T-helper 1 cell treated with Interleukin-12 subunit alpha and Interleukin-12 subunit beta and Interleukin-4 antibody, amounts not matched to agents 30 ng/mL and 1 ng/mL, for 36 hours (primary cell): ENCODE results near the gene SLC9A5. TPM values are rescaled to one million over a fixed set of nuclear protein-coding genes. Genes with fewer than 3 reads are reported as not detected.

Source experiments
- intact Hi-C: fragments of 100-400 bp; cut with micrococcal nuclease; formaldehyde crosslinking; loops from one replicate; pipeline ENCODE4 v1.15.1; 2024
- total RNA-seq: library from RNA; stranded (reverse); gene quantifications from 2 replicates; pipeline ENCODE4 v1.2.3, GENCODE V29; 2022

SLC9A5 gene, protein sequence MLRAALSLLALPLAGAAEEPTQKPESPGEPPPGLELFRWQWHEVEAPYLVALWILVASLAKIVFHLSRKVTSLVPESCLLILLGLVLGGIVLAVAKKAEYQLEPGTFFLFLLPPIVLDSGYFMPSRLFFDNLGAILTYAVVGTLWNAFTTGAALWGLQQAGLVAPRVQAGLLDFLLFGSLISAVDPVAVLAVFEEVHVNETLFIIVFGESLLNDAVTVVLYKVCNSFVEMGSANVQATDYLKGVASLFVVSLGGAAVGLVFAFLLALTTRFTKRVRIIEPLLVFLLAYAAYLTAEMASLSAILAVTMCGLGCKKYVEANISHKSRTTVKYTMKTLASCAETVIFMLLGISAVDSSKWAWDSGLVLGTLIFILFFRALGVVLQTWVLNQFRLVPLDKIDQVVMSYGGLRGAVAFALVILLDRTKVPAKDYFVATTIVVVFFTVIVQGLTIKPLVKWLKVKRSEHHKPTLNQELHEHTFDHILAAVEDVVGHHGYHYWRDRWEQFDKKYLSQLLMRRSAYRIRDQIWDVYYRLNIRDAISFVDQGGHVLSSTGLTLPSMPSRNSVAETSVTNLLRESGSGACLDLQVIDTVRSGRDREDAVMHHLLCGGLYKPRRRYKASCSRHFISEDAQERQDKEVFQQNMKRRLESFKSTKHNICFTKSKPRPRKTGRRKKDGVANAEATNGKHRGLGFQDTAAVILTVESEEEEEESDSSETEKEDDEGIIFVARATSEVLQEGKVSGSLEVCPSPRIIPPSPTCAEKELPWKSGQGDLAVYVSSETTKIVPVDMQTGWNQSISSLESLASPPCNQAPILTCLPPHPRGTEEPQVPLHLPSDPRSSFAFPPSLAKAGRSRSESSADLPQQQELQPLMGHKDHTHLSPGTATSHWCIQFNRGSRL
- total RNA-seq: 3.5 and 3.7 TPM in 2 replicates

DNA sequence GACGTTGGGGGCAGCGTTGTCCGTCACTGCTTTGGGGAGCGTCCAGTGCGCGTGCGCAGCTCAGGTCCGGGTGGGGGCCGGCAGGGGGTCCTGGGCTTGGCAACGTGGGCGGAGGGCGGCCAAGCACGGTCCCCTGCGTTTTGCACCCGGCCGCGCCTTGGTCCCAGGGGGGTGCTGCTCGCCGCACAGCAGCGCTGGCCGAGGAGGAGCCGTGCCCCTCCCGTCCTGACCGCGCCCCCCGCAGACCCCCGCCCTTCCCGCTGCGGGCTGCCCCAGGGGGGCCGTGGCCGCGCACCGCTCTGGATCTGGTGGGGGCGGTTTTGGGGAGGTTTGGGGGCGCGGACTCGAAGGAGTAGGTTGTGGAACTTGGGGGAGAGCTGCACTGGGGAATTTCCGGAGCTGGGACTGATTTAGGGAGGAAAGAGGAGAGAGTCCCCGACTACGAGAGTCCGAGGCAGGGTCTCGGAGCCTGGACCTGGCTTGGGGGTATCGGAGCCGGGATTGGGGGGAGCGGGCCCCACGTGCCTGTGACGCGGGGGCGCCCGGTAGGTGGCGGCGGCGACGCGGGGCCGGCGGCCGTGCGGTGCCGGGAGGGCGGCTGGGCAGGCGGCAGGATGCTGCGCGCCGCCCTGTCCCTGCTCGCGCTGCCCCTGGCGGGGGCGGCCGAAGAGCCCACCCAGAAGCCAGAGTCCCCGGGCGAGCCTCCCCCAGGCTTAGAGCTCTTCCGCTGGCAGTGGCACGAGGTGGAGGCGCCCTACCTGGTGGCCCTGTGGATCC lies at the start of gene SLC9A5:
Gene SLC9A5 (plus strand): TSS at position 579 of the 777 bp plus-strand sequence. CDS start 36 bp downstream, at position 615.
- intact Hi-C loops: loop anchor here (5.0 kb wide), 3 partner anchors 221 to 419 kb away; partner anchors contain the start of genes C16orf86, CBFB, ENKD1 and PDP2

DNA sequence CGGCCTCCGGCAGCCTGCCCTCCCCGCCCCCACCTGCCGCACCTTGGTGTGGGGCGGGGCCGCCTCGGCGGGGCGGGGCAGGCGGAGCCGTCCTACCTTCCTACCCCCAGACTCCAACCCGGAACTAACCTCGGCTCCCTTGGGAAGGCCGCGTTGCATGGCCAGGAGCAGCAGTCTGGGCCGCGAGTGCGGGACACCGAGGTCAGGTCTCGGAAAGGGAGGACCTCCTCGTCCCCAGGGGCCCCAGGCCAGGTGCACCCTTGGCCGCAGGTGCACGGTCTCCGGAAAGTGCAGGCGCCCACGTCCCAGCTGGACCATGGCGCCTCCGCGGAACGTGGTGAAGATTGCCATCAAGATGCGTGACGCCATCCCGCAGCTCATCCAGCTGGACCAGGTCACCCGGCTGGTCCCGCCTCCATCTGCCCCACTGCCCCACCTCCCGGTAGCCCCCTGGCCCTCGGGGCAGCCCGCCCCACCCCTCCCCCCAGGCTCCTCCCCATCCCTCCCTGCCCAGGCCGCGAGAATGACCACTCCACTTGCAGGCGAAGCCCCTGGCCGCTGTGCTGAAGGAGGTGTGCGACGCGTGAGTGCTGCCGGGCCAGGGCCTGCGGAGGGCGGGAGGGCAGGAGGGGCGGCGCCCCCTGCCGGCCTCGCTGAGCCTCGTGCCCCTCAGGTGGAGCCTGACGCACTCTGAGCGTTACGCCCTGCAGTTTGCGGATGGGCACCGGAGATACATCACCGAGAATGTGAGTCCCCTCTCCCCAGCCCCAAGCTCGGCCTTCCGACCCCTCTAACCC lies 49.6 kb upstream of the SLC9A5 start, which contains the start of gene ELMO3:
Gene ELMO3 (plus strand): TSS at position 121 of the 797 bp plus-strand sequence. CDS start 196 bp downstream, at position 317.
- intact Hi-C loops: no loop called here

DNA sequence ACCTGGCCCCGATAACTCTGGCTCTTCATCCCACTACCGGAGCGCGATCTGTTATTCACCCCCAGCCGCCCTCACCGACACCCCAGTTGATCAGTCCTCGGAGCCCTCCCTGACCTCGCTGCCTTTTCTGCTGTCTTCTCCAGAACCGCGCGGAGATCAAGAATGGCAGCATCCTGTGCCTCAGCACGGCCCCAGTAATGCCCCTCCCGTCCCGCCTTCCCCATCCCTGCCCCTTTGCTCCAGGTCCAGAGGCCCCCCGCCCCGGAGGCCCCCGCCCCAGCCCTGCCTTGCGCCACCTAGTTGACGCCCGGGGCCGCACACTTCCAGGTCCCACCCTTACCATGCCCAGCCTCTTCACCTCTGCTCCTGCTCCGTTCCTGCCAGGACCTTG lies 49.0 kb upstream of the SLC9A5 start:
- intact Hi-C loops: no loop called here

DNA sequence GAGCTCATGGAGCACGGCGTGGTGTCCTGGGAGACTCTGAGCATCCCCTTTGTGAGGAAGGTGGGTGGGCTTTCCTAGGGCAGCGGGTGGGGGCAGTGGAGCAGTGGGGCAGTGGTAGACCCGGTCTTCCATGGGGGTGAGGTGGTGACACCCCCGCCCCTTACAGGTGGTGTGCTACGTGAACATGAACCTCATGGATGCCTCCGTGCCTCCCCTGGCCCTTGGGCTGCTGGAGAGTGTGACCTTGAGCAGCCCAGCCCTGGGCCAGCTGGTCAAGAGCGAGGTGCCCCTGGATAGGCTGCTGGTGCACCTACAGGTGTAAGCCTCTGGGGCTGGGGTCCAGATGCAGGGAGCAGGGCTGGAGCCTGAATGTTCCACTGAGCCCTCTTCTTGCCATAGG lies 48.3 kb upstream of the SLC9A5 start:
- intact Hi-C loops: no loop called here

DNA sequence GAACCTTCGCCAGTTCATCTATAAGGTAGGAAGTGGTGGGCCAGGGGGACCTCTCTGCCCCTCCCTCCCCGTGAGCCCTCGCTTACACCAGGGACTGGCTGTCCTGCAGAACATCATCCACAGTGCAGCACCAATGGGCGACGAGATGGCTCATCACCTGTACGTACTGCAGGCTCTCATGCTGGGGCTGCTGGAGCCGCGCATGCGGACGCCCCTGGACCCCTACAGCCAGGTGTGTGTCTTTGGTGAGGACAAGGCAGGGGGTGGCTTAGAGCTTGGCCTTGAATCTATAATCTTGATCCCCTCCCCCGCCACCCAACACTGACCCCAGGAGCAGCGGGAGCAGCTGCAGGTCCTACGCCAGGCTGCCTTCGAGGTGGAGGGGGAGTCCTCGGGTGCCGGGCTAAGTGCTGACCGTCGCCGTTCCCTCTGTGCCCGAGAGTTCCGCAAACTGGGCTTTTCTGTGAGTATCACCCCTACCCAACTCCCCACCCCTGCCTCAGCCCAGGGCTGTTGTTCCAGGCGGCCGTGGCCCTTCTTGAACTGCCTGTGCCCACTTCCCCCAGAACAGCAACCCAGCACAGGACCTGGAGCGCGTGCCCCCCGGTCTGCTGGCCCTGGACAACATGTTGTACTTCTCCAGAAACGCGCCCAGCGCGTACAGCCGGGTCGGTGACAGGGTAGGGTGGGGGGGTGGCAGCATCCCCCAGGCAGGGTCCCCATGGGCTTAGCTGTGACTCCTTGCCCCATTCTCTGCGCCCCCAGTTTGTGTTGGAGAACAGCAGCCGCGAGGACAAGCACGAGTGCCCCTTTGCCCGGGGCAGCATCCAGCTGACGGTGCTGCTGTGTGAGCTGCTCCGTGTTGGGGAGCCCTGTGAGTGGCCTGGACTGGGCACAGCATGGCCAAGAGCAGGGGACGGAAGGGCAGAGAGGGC lies 47.1 kb upstream of the SLC9A5 start:
- intact Hi-C loops: no loop called here

DNA sequence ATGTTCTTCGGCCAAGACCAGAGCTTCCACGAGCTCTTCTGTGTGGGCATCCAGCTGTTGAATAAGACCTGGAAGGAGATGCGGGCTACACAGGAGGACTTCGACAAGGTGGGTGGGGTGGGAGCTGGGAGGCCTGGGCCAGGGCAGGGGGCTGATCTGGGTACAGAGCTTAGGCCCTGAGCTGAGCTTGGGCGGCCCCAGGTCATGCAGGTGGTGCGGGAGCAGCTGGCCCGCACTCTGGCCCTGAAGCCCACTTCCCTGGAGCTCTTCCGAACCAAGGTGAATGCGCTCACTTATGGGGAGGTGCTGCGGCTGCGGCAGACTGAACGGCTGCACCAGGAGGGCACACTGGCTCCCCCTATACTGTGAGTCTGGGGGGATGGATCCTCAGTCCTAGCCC lies 46.4 kb upstream of the SLC9A5 start:
- intact Hi-C loops: no loop called here

DNA sequence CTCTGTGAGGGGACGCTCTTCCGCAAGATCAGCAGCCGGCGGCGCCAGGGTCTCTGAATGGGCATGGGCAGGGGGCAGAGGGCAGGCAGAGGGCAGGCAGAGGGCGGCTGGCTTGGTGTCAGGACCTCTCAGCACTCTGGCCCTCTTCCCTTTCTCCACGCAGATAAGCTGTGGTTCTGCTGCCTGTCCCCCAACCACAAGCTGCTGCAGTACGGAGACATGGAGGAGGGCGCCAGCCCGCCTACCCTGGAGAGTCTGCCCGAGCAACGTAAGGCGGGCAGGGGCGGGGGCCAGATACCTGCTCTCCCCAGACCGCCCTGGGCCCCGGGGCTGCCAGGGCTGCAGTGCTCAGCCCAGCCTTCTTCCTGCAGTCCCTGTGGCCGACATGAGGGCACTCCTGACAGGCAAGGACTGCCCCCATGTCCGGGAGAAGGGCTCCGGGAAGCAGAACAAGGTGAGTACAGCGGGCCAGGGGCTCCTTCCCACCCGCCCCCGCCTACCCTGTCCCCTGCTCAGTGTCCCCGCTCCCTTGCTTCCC lies 45.8 kb upstream of the SLC9A5 start:
- intact Hi-C loops: no loop called here

DNA sequence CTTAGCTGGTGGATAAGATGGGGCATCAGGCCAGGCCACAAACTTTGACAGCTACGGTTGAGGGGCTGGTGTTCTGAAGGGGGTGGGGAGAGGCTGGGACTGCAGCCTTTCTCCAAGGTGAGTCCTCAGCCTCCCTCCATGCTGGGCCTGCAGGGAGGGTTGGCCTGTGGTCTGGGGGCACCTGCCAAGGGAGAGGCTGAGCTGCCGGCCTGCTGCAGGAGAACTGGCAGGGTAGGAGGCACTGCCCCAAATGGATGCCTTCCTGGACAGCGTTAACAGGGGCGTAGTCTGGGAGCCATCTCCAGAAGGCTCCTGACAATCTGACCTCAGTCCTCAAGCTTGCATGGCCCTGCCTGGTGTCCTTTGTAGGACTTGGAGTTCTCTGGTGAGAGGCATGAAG lies 44.7 kb upstream of the SLC9A5 start:
- intact Hi-C loops: no loop called here

DNA sequence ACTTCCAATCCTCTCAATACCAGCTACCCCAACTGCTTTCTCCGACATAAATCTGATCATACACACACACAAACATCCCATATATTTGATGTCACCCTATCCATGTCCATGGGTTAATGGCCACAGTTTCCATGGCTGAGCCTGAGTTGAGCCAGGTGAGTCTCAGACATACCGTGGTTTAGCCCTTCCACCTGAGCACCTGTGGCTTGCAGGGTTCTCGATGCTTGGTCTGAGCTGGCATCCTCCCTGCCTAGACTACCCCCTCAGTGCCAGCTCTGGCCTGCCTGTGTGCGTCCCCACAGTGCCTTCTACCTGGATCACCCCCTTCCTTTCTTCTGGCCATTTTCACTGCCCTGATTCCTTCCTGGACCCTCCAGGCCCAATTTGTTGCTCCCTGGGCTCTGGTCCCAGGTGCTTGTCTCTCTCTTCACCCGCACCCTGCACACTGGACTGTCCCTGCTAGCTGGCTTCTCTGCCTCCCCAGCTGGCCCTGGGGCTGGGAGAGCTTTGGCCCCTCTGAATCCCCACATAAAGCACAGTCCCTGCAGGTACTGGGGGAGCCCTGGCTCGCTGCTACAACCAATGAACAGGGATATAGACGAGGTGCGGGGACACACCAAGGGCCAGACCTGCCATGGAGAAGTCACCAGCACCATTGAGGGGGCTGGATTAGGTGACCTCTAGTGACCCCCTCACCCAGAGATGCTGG lies 42.5 kb upstream of the SLC9A5 start:
- intact Hi-C loops: loop anchor here (1.0 kb wide), 1 partner anchor 12 kb away; no protein-coding TSS in a partner anchor

DNA sequence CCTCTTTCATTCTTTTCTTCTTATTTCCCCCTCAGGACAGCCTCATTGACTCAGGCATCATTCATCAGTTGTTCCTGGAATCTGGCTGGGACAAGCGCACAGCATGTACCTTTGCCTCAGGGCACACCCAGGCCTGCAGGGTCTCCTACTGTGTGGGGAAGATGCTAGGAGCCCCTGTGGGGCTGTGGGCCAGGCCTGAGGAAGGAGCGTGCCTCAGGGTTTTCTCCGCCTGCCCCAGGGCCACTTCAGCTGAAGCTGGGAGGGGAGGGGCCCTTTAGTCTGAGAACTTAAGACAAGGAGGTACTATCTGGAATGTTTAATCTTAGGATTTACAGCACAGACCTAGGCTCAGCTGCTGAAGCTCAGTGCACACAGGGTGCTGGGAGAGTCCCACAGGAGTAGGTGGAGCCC lies 41.9 kb upstream of the SLC9A5 start:
- intact Hi-C loops: loop anchor here (1.0 kb wide), 1 partner anchor 11 kb away; no protein-coding TSS in a partner anchor

DNA sequence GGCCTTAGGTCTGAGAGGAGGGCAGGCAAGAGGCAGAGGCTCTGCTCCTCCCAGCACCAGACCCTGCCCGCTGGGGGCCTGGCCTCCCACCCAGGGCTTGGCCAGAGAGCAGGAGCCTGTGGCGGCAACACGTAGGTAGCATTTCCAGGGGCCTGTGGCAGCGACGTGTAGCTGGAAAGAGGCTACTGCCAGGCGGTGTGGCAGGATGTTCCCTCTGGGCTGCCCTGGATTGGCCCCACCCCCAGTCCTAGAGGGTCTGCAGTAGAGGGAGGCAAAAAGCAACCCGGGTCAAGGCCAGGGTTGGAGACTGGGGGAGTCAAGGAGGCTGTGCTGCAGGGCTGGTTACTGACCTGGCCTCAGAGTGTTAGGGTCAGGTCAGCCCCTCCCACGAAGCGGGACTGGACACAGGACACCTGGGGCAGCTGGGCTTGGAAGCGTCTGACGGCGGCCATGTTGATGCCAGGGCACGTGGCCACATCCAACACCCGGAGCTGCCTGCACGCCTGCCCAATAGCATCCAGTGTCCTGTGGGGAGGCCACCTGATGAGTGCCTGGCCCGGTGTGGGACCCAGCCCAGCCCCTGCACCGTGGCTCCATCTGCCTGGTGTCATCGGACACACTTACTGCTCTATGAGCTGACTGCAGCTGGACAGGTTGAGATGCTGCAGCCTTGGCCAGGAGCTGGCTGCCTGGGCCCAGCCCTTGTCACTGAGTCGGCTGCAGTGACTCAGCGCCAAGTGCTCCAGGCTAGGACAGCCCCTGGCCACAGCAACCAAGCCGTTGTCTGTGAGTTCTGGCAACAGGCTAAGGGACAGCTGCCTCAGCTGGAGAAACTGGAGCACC lies 41.3 kb upstream of the SLC9A5 start:
- intact Hi-C loops: no loop called here

DNA sequence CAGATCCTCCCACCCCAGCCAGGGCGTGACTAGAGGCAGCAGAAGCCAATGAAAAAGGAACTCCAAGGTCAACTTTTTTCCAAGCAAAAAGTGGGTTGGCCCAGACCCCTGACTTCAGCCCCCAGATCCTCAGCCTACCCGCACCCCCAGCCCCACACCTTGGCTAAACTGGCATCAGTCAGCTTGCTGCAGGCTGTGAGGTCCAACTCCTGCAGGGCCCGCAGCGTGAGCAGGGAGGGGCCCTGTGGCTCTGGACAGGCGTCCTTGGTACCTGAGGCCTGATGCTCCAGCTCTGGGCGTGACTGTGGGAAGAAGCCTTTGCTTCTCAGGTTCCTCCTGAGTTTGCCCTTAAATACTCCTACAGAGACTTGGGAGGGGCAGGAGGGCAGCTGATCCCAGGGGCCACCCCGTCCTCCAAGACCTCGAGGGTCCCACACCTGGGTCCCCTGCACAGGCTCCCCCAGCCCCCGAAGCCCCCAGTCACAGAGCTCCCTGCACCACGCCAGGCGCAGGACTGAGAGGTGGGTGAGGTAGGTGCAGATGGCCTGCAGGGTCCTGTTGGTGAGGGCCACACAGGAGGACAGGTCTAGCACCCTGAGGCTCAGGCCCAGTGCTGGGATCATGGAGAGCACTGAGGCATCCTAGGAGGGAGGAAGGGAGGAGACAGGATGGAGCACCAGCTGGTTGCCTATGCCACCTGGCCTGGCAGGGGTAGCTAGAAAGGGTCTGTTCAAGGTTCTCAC lies 40.5 kb upstream of the SLC9A5 start:
- intact Hi-C loops: no loop called here

DNA sequence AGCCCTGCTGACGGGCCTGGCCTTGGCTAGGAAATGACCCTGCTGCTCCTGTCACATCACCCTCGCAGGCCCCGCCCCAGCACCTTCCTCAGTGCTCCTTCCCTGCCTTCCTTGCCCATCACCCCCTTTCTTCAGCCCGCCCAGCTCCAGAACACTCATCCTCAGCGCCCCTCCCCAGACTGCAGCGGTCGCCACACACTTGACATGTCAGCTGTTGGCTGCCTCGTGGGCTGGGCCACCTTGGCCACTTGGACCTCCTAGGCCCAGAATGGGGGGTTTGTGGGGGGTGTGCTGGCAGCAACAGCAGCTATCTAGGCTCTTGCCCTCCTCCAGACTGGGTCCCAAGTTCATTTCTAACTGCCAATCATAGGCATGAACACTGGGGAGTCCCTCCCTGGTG lies 39.2 kb upstream of the SLC9A5 start:
- intact Hi-C loops: no loop called here

DNA sequence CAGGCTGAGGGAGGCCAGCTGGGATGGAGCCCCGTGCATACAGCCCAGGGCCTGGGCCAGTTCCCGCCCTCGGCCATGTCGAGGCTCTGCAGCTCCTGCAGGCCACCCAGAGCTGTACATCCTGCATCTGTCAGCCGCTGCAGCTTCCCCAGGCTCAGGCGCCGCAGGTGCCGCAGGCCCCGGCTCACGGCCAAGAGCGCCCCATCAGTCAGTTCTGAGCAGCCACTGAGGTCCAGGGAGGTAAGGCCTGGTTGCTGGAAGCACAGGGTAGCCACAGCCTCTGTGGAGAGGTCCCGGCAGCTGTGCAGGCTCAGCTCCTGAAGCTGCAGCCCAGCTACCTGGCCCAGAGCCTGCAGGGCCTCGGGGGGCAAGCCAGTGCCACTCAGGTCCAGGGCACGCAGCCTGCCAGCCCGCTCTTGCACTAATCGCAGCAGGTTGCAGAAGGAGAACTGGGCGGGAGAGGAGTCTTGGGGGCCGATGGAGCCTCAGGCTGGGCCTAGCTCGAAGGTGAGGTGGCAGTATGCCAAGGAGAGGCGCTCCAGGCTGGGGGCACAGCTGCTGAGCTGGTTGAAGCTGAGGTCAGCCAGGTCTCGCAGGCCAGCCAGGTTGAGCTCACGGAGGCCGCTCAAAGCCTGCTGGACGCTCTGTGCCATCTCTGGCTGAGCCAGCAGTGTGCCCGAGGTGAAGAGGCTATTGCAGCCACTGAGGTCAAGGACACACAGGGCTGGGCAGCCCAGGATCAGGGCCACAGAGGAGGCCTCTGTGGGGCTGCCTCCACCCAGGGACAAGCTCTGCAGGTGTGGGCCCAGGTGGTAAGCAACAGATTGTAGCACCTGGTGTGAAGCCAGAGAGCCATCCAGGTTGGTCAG lies 38.5 kb upstream of the SLC9A5 start:
- intact Hi-C loops: no loop called here

DNA sequence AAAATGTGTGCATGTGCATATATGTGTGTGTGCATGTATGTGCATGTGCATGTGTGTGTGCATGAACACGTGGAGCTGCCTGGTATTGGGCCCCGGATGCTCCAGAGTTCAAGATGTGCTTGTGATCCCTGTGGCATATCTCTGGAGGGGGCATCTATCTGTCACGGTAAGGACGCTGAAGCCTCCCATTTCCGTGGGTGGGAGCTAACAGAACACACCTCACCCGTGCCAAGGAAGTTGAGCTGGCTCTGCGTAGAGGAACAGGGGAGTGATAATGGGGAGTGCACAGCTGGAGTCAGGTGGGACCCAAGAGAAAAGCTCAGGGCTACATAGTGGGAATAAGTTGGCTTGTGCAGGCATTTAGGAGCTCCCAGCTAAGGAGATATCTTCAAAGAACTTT lies 37.1 kb upstream of the SLC9A5 start:
- intact Hi-C loops: no loop called here

DNA sequence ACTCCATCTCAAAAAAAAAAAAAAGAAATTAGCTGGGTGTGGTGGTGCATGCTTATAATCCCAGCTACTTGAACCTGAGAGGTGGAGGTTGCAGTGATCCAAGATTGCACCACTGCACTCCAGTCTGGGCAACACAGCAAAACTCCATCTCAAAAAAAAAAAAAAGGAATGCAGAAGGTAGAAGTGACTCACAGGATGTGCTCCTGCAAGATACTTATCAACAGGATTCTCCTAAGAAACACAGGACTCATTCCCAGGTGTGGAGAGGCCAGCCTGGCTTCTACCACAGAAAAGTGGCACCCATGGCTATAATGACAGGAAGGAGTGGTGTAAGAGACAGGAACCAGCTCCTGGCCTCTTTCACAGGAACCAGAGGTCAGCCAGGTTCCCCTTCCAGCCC lies 36.0 kb upstream of the SLC9A5 start:
- intact Hi-C loops: no loop called here
